A172 (cell line): ENCODE results near the gene LMBR1L. TPM values are rescaled to one million over a fixed set of nuclear protein-coding genes. Genes with fewer than 3 reads are reported as not detected.
A peak's percentile ranks its signal among the peaks of the same experiment; 100 is the strongest.

Experiments used
- DNase-seq: peaks from one replicate; pipeline ENCODE4 v3.0.0-alpha.2; 2015; ENCODE audit warnings: low spot score
- total RNA-seq: library from RNA; depleted of rRNA; stranded (reverse); fragments of >200 nt; shearing (Covaris generic); gene quantifications from 2 replicates; pipeline ENCODE4 v1.2.3, GENCODE V29; 2014; rRNA removed

The LMBR1L gene
- total RNA-seq, 1 experiment from 2014 or later = 21.4 TPM

- DNase-seq = no peak
Observed at GRCh38 chr12:49054096-49054495, 56.6 kb downstream of the LMBR1L start.

- no peak for DNase-seq
Observed at GRCh38 chr12:49052451-49053208, 58.0 kb downstream of the LMBR1L start.

GRCh38 chr12:49051777-49052438, 58.7 kb downstream of the LMBR1L start:
- no peak for DNase-seq

- DNase-seq = no peak
Observed at GRCh38 chr12:49051373-49051764, 59.3 kb downstream of the LMBR1L start.

GRCh38 chr12:49050507-49051372, 59.9 kb downstream of the LMBR1L start:
- DNase-seq = no peak

GRCh38 chr12:49049566-49050224, 61.0 kb downstream of the LMBR1L start:
- peak; percentile 78 for DNase-seq

- DNase-seq = no peak
Observed at GRCh38 chr12:49048953-49049352, 61.7 kb downstream of the LMBR1L start.

Other genes with a start within 250 kb of the LMBR1L start
- gene RND1, start 245.0 kb downstream of the LMBR1L start, total RNA-seq = 0.12 and 0.24 TPM in 2 replicates
- 2.8 and 3.3 TPM in 2 replicates for gene FKBP11, start 185.4 kb downstream of the LMBR1L start, total RNA-seq
- gene ARF3, start 153.4 kb downstream of the LMBR1L start, total RNA-seq = 51.9 and 78.9 TPM in 2 replicates
- 0.36 and 1.5 TPM in 2 replicates for gene WNT10B, start 139.1 kb downstream of the LMBR1L start, total RNA-seq
- gene WNT1, start 132.5 kb downstream of the LMBR1L start, total RNA-seq = not detected in 2 replicates
- gene DDN, start 111.5 kb downstream of the LMBR1L start, total RNA-seq = 0.03 and 0.19 TPM in 2 replicates
- 71.9 and 98.1 TPM in 2 replicates for gene PRKAG1, start 92.1 kb downstream of the LMBR1L start, total RNA-seq
- 17.2 and 41.4 TPM in 2 replicates for gene KMT2D, start 50.1 kb downstream of the LMBR1L start, total RNA-seq
- 1.2 and 8.0 TPM in 2 replicates for gene RHEBL1, start 40.9 kb downstream of the LMBR1L start, total RNA-seq
- not detected in 2 replicates for gene DHH, start 16.0 kb downstream of the LMBR1L start, total RNA-seq
- 2,613 and 2,957 TPM in 2 replicates for gene TUBA1B, start 20.5 kb upstream of the LMBR1L start, total RNA-seq
- 884 and 1,296 TPM in 2 replicates for gene TUBA1A, start 78.2 kb upstream of the LMBR1L start, total RNA-seq
- gene TUBA1C, start 154.2 kb upstream of the LMBR1L start, total RNA-seq = 1,111 and 1,563 TPM in 2 replicates
- gene PRPH, start 184.3 kb upstream of the LMBR1L start, total RNA-seq = 4.6 and 6.9 TPM in 2 replicates
- 38.2 and 45.4 TPM in 2 replicates for gene TROAP, start 212.4 kb upstream of the LMBR1L start, total RNA-seq
- gene C1QL4, start 226.3 kb upstream of the LMBR1L start, total RNA-seq = 2.3 and 4.4 TPM in 2 replicates
- 12.6 and 13.1 TPM in 2 replicates for gene DNAJC22, start 236.0 kb upstream of the LMBR1L start, total RNA-seq